HUES48 (cell line): Measurements from ENCODE around the gene OCLN.
"Not testable (repeated sequence)": the region's sequence is repeated elsewhere in the genome, so short reads cannot be mapped to it uniquely, and the experiment has no call there.

Experiments used
- H3K27ac ChIP-seq: one replicate; pipeline ENCODE4 v1.7.0; 2013; ENCODE audit warnings: low read depth, low read length, inconsistent platforms
- H3K27me3 ChIP-seq: 2 replicates; pipeline ENCODE4 v1.6.1; 2013; ENCODE audit warnings: mild to moderate bottlenecking, low read length; ENCODE audit not compliant: control insufficient read depth, insufficient read depth
- H3K36me3 ChIP-seq: 2 replicates; pipeline ENCODE4 v1.6.1; 2013; ENCODE audit warnings: low read length; ENCODE audit not compliant: control insufficient read depth, insufficient read depth
- H3K4me1 ChIP-seq: 2 replicates; pipeline ENCODE4 v1.6.1; 2013; ENCODE audit warnings: mild to moderate bottlenecking, low read length; ENCODE audit not compliant: control insufficient read depth, insufficient read depth
- H3K4me3 ChIP-seq: 2 replicates; pipeline ENCODE4 v1.5.1; 2013; ENCODE audit warnings: mild to moderate bottlenecking, low read depth, low read length
- H3K9ac ChIP-seq: 2 replicates; pipeline ENCODE4 v1.6.1; 2013; ENCODE audit warnings: mild to moderate bottlenecking, low read depth, low read length, moderate library complexity
- H3K9me3 ChIP-seq: 2 replicates; pipeline ENCODE4 v1.6.1; 2013; ENCODE audit warnings: low read length; ENCODE audit not compliant: control insufficient read depth, insufficient read depth

OCLN gene

GRCh38 chr5:69466375-69466774 is 26.2 kb upstream of the OCLN start:
- H3K36me3 ChIP-seq, H3K27ac ChIP-seq, H3K9me3 ChIP-seq, H3K4me1 ChIP-seq, H3K27me3 ChIP-seq, H3K4me3 ChIP-seq, H3K9ac ChIP-seq: not testable (repeated sequence)

- Histone ChIP-seq H3K4me3 (no peak overlapping the region), H3K36me3 (no peaks in the 10 kb centered on the region), H3K4me1 (no peaks in the 10 kb centered on the region), H3K27me3 (no peaks in the 10 kb centered on the region), H3K9ac (no peak overlapping the region), H3K9me3 (no peaks in the 10 kb centered on the region; the same call in 1 of the 2 replicates), H3K27ac (no peak overlapping the region)
Observed at GRCh38 chr5:69467442-69468225, 25.0 kb upstream of the OCLN start.

GRCh38 chr5:69468631-69469030 is 24.0 kb upstream of the OCLN start:
- no peak overlapping the region for H3K4me3 ChIP-seq
- H3K4me1 ChIP-seq = no peaks in the 10 kb centered on the region
- H3K9ac ChIP-seq = no peak overlapping the region
- H3K36me3 ChIP-seq = no peaks in the 10 kb centered on the region
- no peak overlapping the region for H3K27ac ChIP-seq
- no peaks in the 10 kb centered on the region for H3K27me3 ChIP-seq
- H3K9me3 ChIP-seq = no peaks in the 10 kb centered on the region; the same call in 1 of the 2 replicates

GRCh38 chr5:69471516-69471915 is 21.1 kb upstream of the OCLN start:
- not testable (repeated sequence) for H3K27me3 ChIP-seq, H3K9me3 ChIP-seq, H3K4me1 ChIP-seq, H3K9ac ChIP-seq, H3K4me3 ChIP-seq, H3K27ac ChIP-seq, H3K36me3 ChIP-seq

GRCh38 chr5:69472535-69473143 is 20.0 kb upstream of the OCLN start:
- not testable (repeated sequence) for H3K36me3 ChIP-seq, H3K4me3 ChIP-seq, H3K9me3 ChIP-seq, H3K9ac ChIP-seq, H3K27ac ChIP-seq, H3K27me3 ChIP-seq, H3K4me1 ChIP-seq

- H3K36me3 ChIP-seq = no peaks in the 10 kb centered on the region
- no peak overlapping the region for H3K27ac ChIP-seq
- no peak overlapping the region for H3K4me3 ChIP-seq
- H3K27me3 ChIP-seq = no peaks in the 10 kb centered on the region
- H3K9ac ChIP-seq = no peak overlapping the region
- no peaks in the 10 kb centered on the region for H3K4me1 ChIP-seq
- H3K9me3 ChIP-seq = no peaks in the 10 kb centered on the region
Observed at GRCh38 chr5:69477170-69477569, 15.4 kb upstream of the OCLN start.

- not testable (repeated sequence) for H3K4me1 ChIP-seq, H3K9ac ChIP-seq, H3K4me3 ChIP-seq, H3K36me3 ChIP-seq, H3K27ac ChIP-seq, H3K27me3 ChIP-seq, H3K9me3 ChIP-seq
Observed at GRCh38 chr5:69478296-69478695, 14.3 kb upstream of the OCLN start.

- H3K9ac ChIP-seq = no peak overlapping the region
- no peak overlapping the region for H3K27ac ChIP-seq
- peaks cover 6% of the 10 kb centered on the region; the same call in 1 of the 2 replicates for H3K4me1 ChIP-seq
- H3K9me3 ChIP-seq = no peaks in the 10 kb centered on the region
- no peaks in the 10 kb centered on the region for H3K27me3 ChIP-seq
- H3K4me3 ChIP-seq = no peak overlapping the region
- H3K36me3 ChIP-seq = no peaks in the 10 kb centered on the region
Observed at GRCh38 chr5:69484891-69485290, 7.7 kb upstream of the OCLN start.

- H3K4me1 ChIP-seq = peaks cover 6% of the 10 kb centered on the region; the same call in 1 of the 2 replicates
- H3K4me3 ChIP-seq = no peak overlapping the region
- no peak overlapping the region for H3K9ac ChIP-seq
- no peaks in the 10 kb centered on the region for H3K36me3 ChIP-seq
- H3K27ac ChIP-seq = no peak overlapping the region
- no peaks in the 10 kb centered on the region for H3K9me3 ChIP-seq
- H3K27me3 ChIP-seq = no peaks in the 10 kb centered on the region
Observed at GRCh38 chr5:69485471-69485870, 7.1 kb upstream of the OCLN start.

- H3K4me1 ChIP-seq = peaks cover 11% of the 10 kb centered on the region; the same call in 1 of the 2 replicates
- no peaks in the 10 kb centered on the region for H3K9me3 ChIP-seq
- peak overlapping the region; percentile 41 for H3K27ac ChIP-seq
- H3K36me3 ChIP-seq = no peaks in the 10 kb centered on the region
- H3K9ac ChIP-seq = no peak overlapping the region
- H3K4me3 ChIP-seq = no peak overlapping the region
- H3K27me3 ChIP-seq = peaks cover 9% of the 10 kb centered on the region; the same call in 1 of the 2 replicates
Observed at GRCh38 chr5:69489246-69489645, 3.3 kb upstream of the OCLN start.

- Histone ChIP-seq H3K27ac (no peak overlapping the region), H3K36me3 (no peaks in the 10 kb centered on the region), H3K4me3 (no peak overlapping the region), H3K9me3 (no peaks in the 10 kb centered on the region), H3K4me1 (peaks cover 27% of the 10 kb centered on the region), H3K9ac (no peak overlapping the region), H3K27me3 (peaks cover 9% of the 10 kb centered on the region; the same call in 1 of the 2 replicates)
Observed at GRCh38 chr5:69491027-69491426, 1.6 kb upstream of the OCLN start.
